Transverse colon (tissue), 4 donors: Measurements from ENCODE around the gene TNC. TPM values are rescaled to one million over a fixed set of nuclear protein-coding genes. Genes with fewer than 3 reads are reported as not detected.

Experiments used
- DNase-seq: peaks from one replicate; pipeline ENCODE4 v3.0.0-alpha.2; 2019
- H3K27ac ChIP-seq, 4 donors: fragments of 200-600 bp; sonication (generic); 2 replicates each; pipeline ENCODE4 v1.5.1; 2016 to 2018; ENCODE audit warnings: inconsistent platforms in 4 of 4
- H3K27me3 ChIP-seq: fragments of 200-600 bp; sonication (generic); 2 replicates; pipeline ENCODE4 v1.5.1; 2017; ENCODE audit warnings: inconsistent platforms
- H3K36me3 ChIP-seq, 4 donors: fragments of 200-600 bp; sonication (generic); 2 replicates each; pipeline ENCODE4 v1.5.1; 2017 to 2019; ENCODE audit warnings: inconsistent platforms in 4 of 4
- H3K4me1 ChIP-seq, 4 donors: fragments of 200-600 bp; sonication (generic); 2 replicates each; pipeline ENCODE4 v1.5.1; 2017 to 2020; ENCODE audit warnings: inconsistent platforms in 4 of 4
- H3K4me3 ChIP-seq, 4 donors: fragments of 200-600 bp; sonication (generic); 1 replicate in 1 of 4; 2 replicates in 3 of 4; pipeline versions ENCODE4 v1.5.1 to v1.6.1; 2017 to 2019; ENCODE audit warnings: inconsistent platforms in 4 of 4
- H3K9me3 ChIP-seq, 2 donors: fragments of 200-600 bp; sonication (generic); 2 replicates each; pipeline ENCODE4 v1.5.1; 2017 to 2019; ENCODE audit warnings: inconsistent platforms in 2 of 2
- CTCF ChIP-seq, 5 experiments: fragments of 200-600 bp in 3 of 5; fragments of 450-650 bp in 2 of 5; sonication (generic) in 3 of 5; IDR thresholded peaks; 1 replicate in 2 of 5; 2 replicates in 3 of 5; pipeline ENCODE4 v1.5.1; 2016 to 2017; ENCODE audit warnings: antibody characterized with exemption in 5 of 5, inconsistent platforms in 3 of 5, mild to moderate bottlenecking in 2 of 5, moderate library complexity in 1 of 5
- EP300 ChIP-seq: sonication (generic); formaldehyde crosslinking; IDR thresholded peaks from one replicate; pipeline ENCODE4 v1.6.1; 2017; ENCODE audit warnings: antibody characterized with exemption, low read depth
- POLR2A ChIP-seq: fragments of 450-650 bp; IDR thresholded peaks from one replicate; pipeline ENCODE4 v1.6.1; 2016; ENCODE audit warnings: antibody characterized with exemption, mild to moderate bottlenecking, moderate library complexity
- POLR2AphosphoS5 ChIP-seq, 3 donors: sonication (generic); formaldehyde crosslinking; IDR thresholded peaks; one replicate each; pipeline ENCODE4 v1.6.1; 2016; ENCODE audit warnings: antibody characterized with exemption in 3 of 3
- WGBS, 2 donors: methylation state at CpG; one replicate each; pipeline ENCODE4 v1.1.5; 2018; ENCODE audit warnings: low coverage in 1 of 2; 5-methylcytosine and 5-hydroxymethylcytosine counted together
- in situ Hi-C, 4 donors: fragments of 200-750 bp; cut with MboI; loops; one replicate each; pipeline versions ENCODE4 v1.15.0 to v1.15.1; 2017; ENCODE audit warnings: low sequenced_read_pairs in 3 of 4, low pct_ligation_motif_present in 1 of 4, low pct_unique_long_range_greater_than_20kb in 1 of 4
- intact Hi-C: fragments of 100-400 bp; cut with DNase I; formaldehyde crosslinking; loops from one replicate; pipeline ENCODE4 v1.15.1; 2023; ENCODE audit warnings: low total_unique reads
- total RNA-seq, 4 donors: library from RNA; depleted of rRNA; stranded (reverse); fragments of >200 nt; gene quantifications; one replicate each; pipeline ENCODE4 v1.1.0, GENCODE V29; 2016

Gene TNC
- total RNA-seq, 4 donors from 2014 or later: 29.4 to 316 (median 61.9) TPM

DNA sequence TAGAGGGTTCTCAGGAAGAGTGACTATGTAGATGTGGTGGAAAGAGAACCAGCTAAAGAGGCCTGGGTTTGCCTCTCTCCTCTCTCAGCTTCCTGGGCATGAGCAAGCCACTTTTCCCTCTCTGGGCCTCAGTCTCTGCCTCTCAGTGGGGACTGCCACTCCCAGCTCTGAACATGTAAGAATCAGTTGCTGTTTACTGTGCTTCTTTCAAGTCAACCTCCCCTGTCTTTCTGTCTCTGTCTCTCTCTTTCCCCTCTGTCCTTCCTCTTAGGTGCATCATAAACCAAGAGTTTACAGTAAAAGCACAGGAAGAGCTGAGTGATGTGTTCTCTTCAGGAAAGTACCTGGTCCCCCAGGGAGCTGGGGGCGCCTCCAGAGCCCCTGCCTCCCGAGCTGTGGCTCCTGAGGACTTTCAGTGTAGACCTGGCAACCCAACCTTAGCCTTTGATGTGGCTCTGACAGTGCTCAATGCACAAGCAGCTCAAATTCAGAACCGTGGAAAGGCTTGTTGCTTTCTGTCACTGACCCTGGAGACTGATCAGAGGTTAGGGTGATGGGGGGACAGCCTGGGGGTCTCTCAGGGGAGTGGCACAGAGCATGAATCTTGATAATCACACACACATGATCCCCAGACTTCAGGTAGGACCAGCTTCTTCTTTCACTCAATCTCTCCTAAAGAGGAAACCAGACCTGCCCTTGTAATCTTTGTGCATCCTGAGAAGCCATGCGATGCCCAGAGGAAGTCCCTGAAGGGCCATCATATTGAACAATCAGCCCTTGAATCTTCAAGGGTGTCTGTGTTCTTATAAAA, 128.2 kb downstream of the TNC start:
- intact Hi-C loops: no loop called here
- TF ChIP-seq EP300: no peak
- no peak for TF ChIP-seq POLR2A
- no peak for TF ChIP-seq POLR2AphosphoS5 (IDR thresholded peaks at IDR 0.05)
- TF ChIP-seq CTCF (IDR thresholded peaks at IDR 0.05): no peak
- Histone ChIP-seq H3K27me3 (no peaks in the 10 kb centered on the region), H3K9me3 (no peaks in the 10 kb centered on the region), H3K27ac (no peak overlapping the region), H3K36me3 (no peaks in the 10 kb centered on the region), H3K4me1 (no peaks in the 10 kb centered on the region), H3K4me3 (no peak overlapping the region)
- DNase-seq: no peak
- 45 to 48% methylated on average over 2 to 4 of the region's 4 CpGs for WGBS, 2 donors
- in situ Hi-C loops: no loop called here

- no peak for DNase-seq
- H3K27ac ChIP-seq: no peak overlapping the region
- in situ Hi-C loops: no loop called here
- intact Hi-C loops: no loop called here
- 80 to 88% methylated on average over 3 to 8 of the region's 8 CpGs for WGBS, 2 donors
- no peaks in the 10 kb centered on the region for H3K36me3 ChIP-seq
- TF ChIP-seq EP300 (no peak), POLR2AphosphoS5 (IDR thresholded peaks at IDR 0.05) (no peak), CTCF (IDR thresholded peaks at IDR 0.05) (no peak), POLR2A (no peak)
- no peaks in the 10 kb centered on the region for H3K9me3 ChIP-seq
- H3K4me3 ChIP-seq: no peak overlapping the region
- no peaks in the 10 kb centered on the region for H3K27me3 ChIP-seq
- no peaks in the 10 kb centered on the region for H3K4me1 ChIP-seq
These were observed 128.9 kb downstream of the TNC start for GRCh38 chr9:114988962-114989599.

- H3K4me1 ChIP-seq: no peaks in the 10 kb centered on the region
- no peaks in the 10 kb centered on the region for H3K9me3 ChIP-seq
- H3K27ac ChIP-seq: no peak overlapping the region
- H3K27me3 ChIP-seq: no peaks in the 10 kb centered on the region
- intact Hi-C loops: no loop called here
- no peak overlapping the region for H3K4me3 ChIP-seq
- 91 to 100% methylated on average over 1 of the region's 1 CpG for WGBS, 2 donors
- no peak for TF ChIP-seq CTCF (IDR thresholded peaks at IDR 0.05)
- TF ChIP-seq POLR2A: no peak
- in situ Hi-C loops: no loop called here
- DNase-seq: no peak
- no peaks in the 10 kb centered on the region for H3K36me3 ChIP-seq
These were observed 130.8 kb downstream of the TNC start for GRCh38 chr9:114987116-114987515.

GRCh38 chr9:114985959-114986501, 131.9 kb downstream of the TNC start:
- Histone ChIP-seq H3K4me1 (no peaks in the 10 kb centered on the region), H3K36me3 (no peaks in the 10 kb centered on the region), H3K9me3 (no peaks in the 10 kb centered on the region), H3K4me3 (no peak overlapping the region), H3K27me3 (no peaks in the 10 kb centered on the region), H3K27ac (no peak overlapping the region)
- TF ChIP-seq POLR2AphosphoS5 (IDR thresholded peaks at IDR 0.05) (no peak), EP300 (no peak), POLR2A (no peak), CTCF (IDR thresholded peaks at IDR 0.05) (no peak)
- in situ Hi-C loops (no loop called here), intact Hi-C loops (no loop called here)
- WGBS, 2 donors: 64 to 70% methylated on average over 2 of the region's 2 CpGs
- no peak for DNase-seq
